Dedifferentiated amniotic fluid mesenchymal stem cell (primary cell): ENCODE data around the gene NPC1.
A peak's percentile ranks its signal among the peaks of the same experiment; 100 is the strongest.
"Not testable (repeated sequence)": the region's sequence is repeated elsewhere in the genome, so short reads cannot be mapped to it uniquely, and the experiment has no call there.

Source experiments
- DNase-seq: peaks from one replicate; pipeline ENCODE4 v3.0.0-alpha.2; 2016; ENCODE audit errors: extremely low spot score

Gene NPC1

GRCh38 chr18:23523429-23524212 is 62.7 kb downstream of the NPC1 start:
- DNase-seq = peak; percentile 43

GRCh38 chr18:23521907-23522306 is 64.4 kb downstream of the NPC1 start:
- no peak for DNase-seq

DNA sequence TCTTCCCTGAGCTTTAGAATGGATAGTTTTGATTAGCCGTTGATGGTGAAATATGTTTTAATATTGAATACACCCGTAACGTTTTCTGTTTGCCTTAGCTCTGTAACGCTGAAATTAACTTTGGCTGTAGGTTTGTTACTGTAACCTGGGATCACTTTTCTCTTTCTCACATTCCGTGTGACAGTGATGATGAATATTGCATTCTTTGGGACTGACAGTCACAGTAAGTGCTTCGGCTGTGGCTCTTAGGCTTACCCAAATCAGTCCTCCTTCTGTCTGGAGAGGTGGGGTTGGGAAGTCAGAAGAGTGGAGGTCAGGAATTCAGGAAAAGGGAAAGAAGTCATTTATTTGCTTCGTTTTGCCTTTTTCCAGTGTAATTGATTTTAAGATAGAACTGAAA is 65.0 kb downstream of the NPC1 start:
- no peak for DNase-seq

- DNase-seq = no peak
Observed at GRCh38 chr18:23519734-23520133, 66.6 kb downstream of the NPC1 start.

GRCh38 chr18:23515911-23516546 is 70.3 kb downstream of the NPC1 start:
- peak; percentile 69 for DNase-seq

DNA sequence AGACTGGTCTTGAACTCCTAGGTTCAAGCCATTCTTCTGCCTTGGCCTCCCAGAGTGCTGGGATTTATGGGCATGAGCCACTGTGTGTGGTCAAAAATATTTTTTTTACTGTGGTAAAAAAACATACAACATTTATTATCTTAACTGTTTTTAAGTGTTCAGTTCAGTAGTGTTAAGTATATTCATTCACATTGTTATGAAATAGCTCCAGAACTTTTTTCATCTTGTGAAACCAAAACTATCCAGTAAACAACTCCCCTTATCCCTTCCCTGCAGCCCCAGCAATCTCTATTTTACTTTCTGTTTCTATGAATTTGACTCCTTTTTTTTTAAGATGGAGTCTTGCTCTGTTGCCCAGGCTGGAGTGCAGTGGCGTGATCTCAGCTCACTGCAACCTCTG is 73.7 kb downstream of the NPC1 start:
- DNase-seq = no peak

DNA sequence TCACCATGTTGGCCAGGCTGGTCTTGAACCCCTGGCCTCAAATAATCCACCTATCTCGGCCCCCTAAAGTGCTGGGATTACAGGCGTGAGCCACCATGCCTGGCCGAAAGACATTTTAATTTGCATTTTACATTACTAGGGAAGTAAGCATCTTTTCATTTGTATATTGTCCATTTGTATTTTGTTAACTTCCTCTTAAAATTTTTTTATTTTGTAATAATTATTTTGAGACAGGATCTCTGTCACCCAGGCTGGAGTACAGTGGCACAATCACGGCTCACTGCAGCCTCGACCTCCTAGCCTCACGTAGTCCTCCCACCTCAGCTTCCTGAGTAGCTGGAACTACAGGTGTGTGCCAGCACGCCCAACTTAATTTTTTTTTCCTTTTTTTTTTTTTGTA is 74.1 kb downstream of the NPC1 start:
- not testable (repeated sequence) for DNase-seq

DNA sequence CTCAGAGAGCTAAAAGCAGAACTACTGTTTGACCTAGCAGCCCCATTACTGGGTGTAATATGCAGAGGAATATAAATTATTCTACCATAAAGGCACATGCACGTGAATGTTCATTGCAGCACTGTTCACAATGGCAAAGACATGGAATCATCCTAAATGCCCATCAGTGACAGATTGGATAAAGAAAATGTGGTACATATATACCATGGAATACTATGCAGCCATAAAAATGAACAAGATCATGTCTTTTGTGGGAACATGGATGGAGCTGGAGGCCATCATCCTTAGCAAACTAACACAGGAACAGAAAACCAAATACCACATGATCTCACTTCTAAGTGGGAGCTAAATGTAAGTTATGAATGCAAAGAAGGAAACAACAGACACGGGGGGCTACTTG is 75.4 kb downstream of the NPC1 start:
- DNase-seq = not testable (repeated sequence)

DNA sequence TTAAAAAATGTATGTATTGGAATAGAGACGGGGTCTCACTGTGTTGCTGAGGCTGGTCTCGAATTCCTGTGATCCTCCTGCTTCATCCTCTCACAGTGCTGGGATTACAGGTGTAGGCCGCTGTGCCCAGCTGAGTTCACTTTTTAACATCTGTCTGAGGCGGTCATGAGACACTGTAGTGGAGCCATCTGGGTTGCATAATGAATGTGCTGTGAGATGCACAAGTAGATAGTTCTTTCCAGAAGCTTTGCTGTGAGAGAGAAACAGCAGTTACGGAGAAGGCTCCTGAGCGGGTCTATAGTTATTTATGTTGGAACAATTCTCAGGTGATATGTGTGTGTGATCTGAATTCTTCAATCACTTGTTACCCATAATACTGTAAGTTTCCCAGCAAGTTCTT is 79.9 kb downstream of the NPC1 start:
- no peak for DNase-seq

DNA sequence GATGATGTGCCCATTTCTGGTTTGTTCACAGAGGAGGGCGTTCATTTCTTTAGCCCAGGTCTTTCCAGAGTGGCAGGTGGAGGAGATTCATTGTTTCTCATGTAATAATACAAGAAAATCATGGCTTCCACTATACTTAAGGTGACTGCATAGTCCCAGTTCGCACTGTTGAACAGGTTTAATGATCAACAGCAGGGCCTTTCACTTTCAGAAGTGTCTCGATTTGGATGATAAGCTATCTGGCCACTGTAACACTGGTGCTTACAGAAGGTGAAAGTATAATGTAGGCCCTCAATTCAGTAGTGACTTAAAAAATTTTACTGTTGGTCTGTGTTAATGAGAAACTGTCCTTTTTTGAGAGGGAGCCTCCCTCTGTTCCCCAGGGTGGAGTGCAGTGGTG is 81.6 kb downstream of the NPC1 start:
- no peak for DNase-seq

DNA sequence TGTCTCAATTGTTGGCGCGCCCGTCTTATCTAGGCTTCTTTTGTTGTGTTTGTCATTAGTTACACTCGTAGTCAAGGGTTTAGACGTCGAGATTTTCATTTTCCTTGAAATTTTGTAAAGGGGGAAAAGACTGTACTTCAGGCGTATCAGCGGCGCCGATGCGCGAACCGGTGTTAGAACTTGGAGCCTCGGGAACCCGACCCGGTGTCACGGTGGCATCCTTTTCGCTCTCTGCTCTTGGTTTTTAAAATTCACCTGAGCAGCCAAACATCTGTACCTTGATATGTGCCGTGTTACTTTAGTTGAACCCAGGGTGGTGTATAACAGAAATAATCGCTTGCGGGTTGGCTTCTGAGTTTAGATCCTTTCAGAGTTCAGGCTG is 82.4 kb downstream of the NPC1 start:
- no peak for DNase-seq

GRCh38 chr18:23503038-23503962 is 83.0 kb downstream of the NPC1 start, which contains the start of gene RMC1:
Gene RMC1, plus strand, starts transcription at chr18:23503511. Its CDS starts 108 bp downstream, at chr18:23503619.
- DNase-seq = peak; percentile 89

DNA sequence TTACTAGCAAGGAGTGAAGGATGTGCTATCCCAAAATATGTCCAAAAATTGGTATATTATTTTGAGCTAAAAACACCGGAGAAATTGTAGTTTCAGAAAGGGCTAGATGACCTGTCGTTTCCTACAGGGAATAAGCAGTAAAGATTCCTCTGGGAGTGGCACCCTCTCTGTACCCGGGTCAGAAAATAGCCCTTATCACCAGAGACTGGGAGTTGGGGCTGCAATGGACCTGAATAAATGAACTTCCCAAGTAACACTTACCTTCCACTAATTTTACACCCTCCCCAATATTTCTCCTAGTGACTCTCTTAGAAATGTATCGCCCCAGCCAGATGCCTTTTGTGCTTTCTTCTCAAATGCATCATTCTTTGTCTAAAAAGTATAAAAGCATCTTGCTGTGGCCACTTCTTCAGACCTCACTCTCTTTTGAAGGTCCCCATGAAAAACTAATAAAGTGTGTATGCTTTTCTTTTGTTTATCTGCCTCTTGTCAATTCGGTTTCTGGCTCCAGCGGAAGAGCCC is 83.7 kb downstream of the NPC1 start:
- no peak for DNase-seq

DNA sequence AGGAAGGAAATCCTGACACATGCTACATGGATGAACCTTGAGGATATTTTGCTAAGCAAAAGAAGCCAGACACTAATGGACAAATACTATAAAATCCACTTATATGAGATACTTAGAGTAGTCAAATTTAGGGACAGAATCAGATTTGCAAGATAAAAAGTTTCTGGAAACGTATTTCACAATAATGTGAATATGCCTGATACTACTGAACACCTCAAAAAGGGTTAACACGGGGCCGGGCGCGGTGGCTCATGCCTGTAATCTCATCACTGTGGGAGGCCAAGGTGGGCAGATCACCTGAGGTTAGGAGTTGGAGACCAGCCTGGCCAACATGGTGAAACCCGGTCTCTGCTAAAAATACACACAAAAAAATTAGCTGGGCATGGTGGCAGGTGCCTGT is 84.7 kb downstream of the NPC1 start:
- no peak for DNase-seq

DNA sequence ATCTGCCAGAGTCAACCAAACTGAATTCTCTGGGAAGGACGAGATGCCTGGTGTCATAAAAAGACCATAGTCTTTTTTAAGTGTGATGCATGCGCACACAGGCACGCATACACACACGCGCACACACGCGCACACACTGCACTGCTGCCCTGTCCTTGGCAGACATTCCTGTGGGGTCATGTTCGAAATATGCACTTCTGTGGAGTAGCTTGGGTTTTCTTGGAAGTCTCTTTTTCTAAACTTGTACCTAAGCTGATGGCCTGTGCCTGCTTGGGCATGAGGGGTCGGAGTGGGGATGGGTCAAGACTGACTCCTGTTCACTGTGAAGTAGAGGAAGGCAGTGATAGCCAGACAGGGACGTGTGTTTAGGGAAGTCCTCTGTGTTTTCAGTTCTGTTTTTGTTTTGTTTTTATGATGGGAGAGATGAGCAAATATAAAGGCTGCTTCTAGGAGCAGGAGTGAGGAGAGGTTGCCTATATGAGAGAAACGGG is 87.0 kb downstream of the NPC1 start:
- DNase-seq = no peak

- DNase-seq = peak; percentile 42
Observed at GRCh38 chr18:23498877-23499276, 87.4 kb downstream of the NPC1 start.

- no peak for DNase-seq
Observed at GRCh38 chr18:23498117-23498516, 88.2 kb downstream of the NPC1 start.

- DNase-seq = no peak
Observed at GRCh38 chr18:23495723-23496440, 90.4 kb downstream of the NPC1 start.

- no peak for DNase-seq
Observed at GRCh38 chr18:23494992-23495391, 91.3 kb downstream of the NPC1 start.

DNA sequence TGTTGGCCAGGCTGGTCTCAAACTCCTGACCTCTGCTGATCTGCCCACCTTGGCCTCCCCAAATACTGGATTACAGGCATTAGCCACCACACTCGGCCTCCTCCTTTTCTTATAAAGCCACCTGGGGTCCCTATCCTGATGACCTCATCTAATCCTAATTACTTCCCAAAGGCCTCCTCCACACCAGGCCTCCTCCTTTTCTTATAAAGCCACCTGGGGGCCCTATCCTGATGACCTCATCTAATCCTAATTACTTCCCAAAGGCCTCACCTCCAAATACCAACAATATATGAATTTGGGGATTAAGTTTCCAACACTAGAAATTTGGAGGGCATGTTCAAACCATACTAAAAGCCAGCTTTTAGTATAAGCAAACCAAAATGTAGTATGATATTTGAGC is 92.7 kb downstream of the NPC1 start:
- no peak for DNase-seq

DNA sequence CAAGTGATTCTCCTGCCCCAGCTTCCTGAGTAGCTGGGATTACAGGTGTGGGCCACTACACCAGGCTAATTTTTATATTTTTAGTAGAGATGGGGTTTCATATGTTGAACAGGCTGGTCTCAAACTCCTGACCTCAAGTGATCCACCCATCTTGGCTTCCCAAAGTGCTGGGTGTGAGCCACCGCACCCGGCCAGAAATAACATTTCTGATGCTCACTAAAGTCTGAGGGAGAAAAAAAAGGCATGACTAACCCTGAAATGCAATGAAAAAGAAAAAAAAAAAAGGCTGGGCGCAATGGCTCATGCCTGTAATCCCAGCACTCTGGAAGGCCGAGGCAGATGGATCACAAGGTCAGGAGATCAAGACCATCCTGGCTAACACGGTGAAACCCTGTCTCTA is 96.7 kb downstream of the NPC1 start:
- DNase-seq = not testable (repeated sequence)
